ENCODE data around the gene AGBL1.

The AGBL1 gene

DNA sequence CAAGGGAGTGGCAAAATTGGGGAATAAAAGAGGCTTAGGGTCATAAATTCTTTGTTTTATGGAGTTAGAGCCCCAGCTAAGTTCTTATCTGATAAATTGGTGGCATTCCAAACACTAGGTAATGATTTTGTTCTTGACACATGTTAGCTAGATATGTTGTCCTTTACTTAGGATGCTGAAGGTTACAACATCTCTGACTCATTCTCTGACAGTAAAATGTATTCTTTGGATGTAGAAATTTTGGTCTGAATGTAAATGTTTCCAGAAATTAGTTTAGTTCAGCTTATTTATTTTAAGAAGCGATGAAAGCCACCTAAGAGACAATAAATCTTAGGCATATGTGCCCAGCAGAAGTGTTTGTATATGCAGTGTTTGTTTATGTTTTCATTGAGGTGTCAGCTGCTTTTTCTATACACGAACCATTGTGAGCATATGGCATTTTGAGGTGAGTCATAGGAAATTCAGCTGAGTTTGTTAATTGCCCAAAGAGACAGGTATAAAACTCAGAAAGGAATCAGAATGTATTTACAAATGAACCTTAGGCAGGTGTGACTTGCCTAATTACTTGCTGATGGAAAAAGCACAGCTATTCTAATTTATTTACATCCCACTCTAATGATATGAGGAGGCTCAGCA, 247.7 kb downstream of the AGBL1 start:
- H3K27ac ChIP-seq, result no peak overlapping the region
- H3K4me3 ChIP-seq (IDR thresholded peaks at IDR 0.05; ENCODE audit: insufficient read depth, low read depth, low read length), result no peak overlapping the region
- H3K4me2 ChIP-seq, result no peak overlapping the region
- no peaks in the 10 kb centered on the region for H3K4me1 ChIP-seq (ENCODE audit: low read depth, poor library complexity, severe bottlenecking)
- no peaks in the 10 kb centered on the region for H4K20me1 ChIP-seq (ENCODE audit: insufficient read depth)
- no peak overlapping the region for H2AFZ ChIP-seq (ENCODE audit: low read depth)
- no peak overlapping the region for H3K9ac ChIP-seq
- no peaks in the 10 kb centered on the region for H3K27me3 ChIP-seq (ENCODE audit: insufficient read depth, low read depth)
- no peaks in the 10 kb centered on the region for H3K79me2 ChIP-seq (ENCODE audit: insufficient read depth, low read depth)
- no peaks in the 10 kb centered on the region for H3K36me3 ChIP-seq (ENCODE audit: insufficient read depth)
- no peak for TF ChIP-seq CTCF (conservative IDR thresholded peaks at IDR 0.05; ENCODE audit: low read depth, low read length)

DNA sequence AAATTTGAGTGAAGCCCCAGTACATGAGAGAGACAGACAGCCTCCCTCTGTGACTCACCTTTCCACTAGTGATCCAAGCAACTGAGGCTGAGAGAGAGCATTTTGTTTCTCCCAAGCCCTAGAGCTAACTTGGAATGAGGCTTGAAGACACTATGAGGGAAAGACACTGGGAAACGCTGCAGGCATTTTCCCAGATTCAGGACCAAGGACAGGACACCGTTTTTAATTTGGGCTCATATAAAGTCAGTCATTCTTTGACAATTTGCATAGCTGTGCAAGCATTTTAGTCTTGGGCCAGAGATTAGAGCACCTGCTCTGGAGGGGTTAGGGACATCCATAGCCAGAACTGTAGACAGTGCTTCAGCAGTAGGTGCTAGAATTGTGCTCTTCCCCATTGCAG, 249.0 kb downstream of the AGBL1 start:
- Histone ChIP-seq H2AFZ (ENCODE audit: low read depth) (no peak overlapping the region), H4K20me1 (ENCODE audit: insufficient read depth) (no peaks in the 10 kb centered on the region), H3K9ac (no peak overlapping the region), H3K4me2 (no peak overlapping the region), H3K4me1 (ENCODE audit: low read depth, poor library complexity, severe bottlenecking) (no peaks in the 10 kb centered on the region), H3K4me3 (IDR thresholded peaks at IDR 0.05; ENCODE audit: insufficient read depth, low read depth, low read length) (no peak overlapping the region), H3K79me2 (ENCODE audit: insufficient read depth, low read depth) (no peaks in the 10 kb centered on the region), H3K36me3 (ENCODE audit: insufficient read depth) (no peaks in the 10 kb centered on the region), H3K27me3 (ENCODE audit: insufficient read depth, low read depth) (no peaks in the 10 kb centered on the region), H3K27ac (no peak overlapping the region)
- TF ChIP-seq CTCF (conservative IDR thresholded peaks at IDR 0.05; ENCODE audit: low read depth, low read length), result no peak

DNA sequence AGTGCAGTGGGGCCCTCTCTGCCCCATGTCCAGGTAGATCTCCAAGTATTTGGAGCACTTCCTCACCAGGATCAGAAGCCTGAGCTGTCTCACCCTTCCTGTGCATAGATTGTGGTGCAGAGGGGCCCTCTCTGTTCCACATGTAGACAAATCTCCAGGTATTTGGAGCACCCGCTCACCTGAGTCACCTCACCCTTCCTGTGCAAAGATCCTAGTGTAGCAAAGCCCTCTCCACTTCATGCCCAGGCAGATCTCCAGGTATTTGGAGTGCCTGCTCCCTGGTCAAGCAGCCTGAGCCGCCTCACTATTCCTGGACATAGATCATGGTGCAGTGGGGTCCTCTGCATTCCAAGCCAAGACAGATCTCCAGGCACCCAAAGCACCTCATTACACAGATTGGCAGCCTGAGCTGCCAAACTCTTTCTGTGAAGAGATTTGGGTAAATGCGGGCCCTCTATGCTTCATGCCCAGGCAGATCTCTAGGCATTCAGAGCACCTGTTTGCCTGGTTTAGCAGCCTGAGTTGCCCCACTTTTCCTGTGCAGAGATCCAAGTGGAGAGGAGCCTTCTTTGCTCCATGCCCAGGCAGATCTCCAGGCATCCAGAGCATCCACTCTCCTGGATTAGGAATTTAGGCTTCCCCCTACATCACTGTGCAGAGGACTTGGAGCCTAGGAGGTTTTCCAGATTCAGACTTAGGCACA, 249.8 kb downstream of the AGBL1 start:
- H3K79me2 ChIP-seq (ENCODE audit: insufficient read depth, low read depth), result no peaks in the 10 kb centered on the region
- no peaks in the 10 kb centered on the region for H3K36me3 ChIP-seq (ENCODE audit: insufficient read depth)
- no peak overlapping the region for H3K27ac ChIP-seq
- H3K4me3 ChIP-seq (IDR thresholded peaks at IDR 0.05; ENCODE audit: insufficient read depth, low read depth, low read length), result no peak overlapping the region
- H3K4me2 ChIP-seq, result no peak overlapping the region
- no peak for TF ChIP-seq CTCF (conservative IDR thresholded peaks at IDR 0.05; ENCODE audit: low read depth, low read length)
- no peak overlapping the region for H3K9ac ChIP-seq
- no peaks in the 10 kb centered on the region for H3K27me3 ChIP-seq (ENCODE audit: insufficient read depth, low read depth)
- H3K4me1 ChIP-seq (ENCODE audit: low read depth, poor library complexity, severe bottlenecking), result no peaks in the 10 kb centered on the region
- H4K20me1 ChIP-seq (ENCODE audit: insufficient read depth), result no peaks in the 10 kb centered on the region
- H2AFZ ChIP-seq (ENCODE audit: low read depth), result no peak overlapping the region

- Histone ChIP-seq H3K4me1 (ENCODE audit: low read depth, poor library complexity, severe bottlenecking) (no peaks in the 10 kb centered on the region), H3K27me3 (ENCODE audit: insufficient read depth, low read depth) (no peaks in the 10 kb centered on the region), H2AFZ (ENCODE audit: low read depth) (no peak overlapping the region), H3K36me3 (ENCODE audit: insufficient read depth) (no peaks in the 10 kb centered on the region), H3K4me2 (no peak overlapping the region), H3K4me3 (IDR thresholded peaks at IDR 0.05; ENCODE audit: insufficient read depth, low read depth, low read length) (no peak overlapping the region), H4K20me1 (ENCODE audit: insufficient read depth) (no peaks in the 10 kb centered on the region), H3K79me2 (ENCODE audit: insufficient read depth, low read depth) (no peaks in the 10 kb centered on the region), H3K9ac (no peak overlapping the region), H3K27ac (no peak overlapping the region)
- no peak for TF ChIP-seq CTCF (conservative IDR thresholded peaks at IDR 0.05; ENCODE audit: low read depth, low read length)
These were observed 254.1 kb downstream of the AGBL1 start for GRCh38 chr15:86333819-86334218.
